Astrocyte (in vitro differentiated cells and primary cell): ENCODE results near the gene TRNAU1AP.

ENCODE experiments used
- EZH2 ChIP-seq: IDR thresholded peaks from 2 replicates; pipeline ENCODE4 v1.6.1; 2012; ENCODE audit warnings: mild to moderate bottlenecking, low read length, inconsistent platforms; ENCODE audit not compliant: insufficient read depth
- TF ChIP-seq, protein P1 (sequence below): IDR thresholded peaks from 2 replicates; pipeline ENCODE4 v1.5.1; 2011; ENCODE audit warnings: low read depth, mild to moderate bottlenecking, inconsistent platforms, low read length, moderate library complexity; ENCODE audit not compliant: insufficient read depth

DNA sequence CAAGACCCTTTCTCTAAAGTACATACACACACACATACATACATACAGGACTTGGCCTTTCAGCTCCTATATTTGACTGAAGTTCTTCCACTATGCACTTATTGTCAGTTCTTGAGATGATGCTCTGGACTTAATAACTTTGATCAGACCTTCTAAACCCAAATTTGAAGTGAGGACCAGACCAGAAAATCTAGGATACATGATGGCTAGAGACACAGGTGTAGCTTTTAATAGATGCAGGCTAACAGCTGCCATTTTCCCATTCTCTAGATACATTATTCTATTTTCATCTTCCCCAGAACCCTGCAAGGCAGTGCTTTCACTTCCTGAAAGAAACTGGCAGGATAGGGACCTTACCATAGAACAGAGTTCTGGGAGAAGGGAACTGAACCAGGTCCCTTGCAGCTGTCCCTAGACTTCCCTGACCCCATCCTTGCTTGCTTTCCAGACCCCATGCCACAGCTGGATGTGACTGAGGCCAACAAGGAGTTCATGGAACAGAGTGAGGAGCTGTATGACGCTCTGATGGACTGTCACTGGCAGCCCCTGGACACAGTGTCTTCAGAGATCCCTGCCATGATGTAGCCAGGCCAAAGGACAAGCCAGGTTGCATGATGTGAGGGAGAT, 24.3 kb downstream of the TRNAU1AP start:
- TF ChIP-seq, protein P1, sequence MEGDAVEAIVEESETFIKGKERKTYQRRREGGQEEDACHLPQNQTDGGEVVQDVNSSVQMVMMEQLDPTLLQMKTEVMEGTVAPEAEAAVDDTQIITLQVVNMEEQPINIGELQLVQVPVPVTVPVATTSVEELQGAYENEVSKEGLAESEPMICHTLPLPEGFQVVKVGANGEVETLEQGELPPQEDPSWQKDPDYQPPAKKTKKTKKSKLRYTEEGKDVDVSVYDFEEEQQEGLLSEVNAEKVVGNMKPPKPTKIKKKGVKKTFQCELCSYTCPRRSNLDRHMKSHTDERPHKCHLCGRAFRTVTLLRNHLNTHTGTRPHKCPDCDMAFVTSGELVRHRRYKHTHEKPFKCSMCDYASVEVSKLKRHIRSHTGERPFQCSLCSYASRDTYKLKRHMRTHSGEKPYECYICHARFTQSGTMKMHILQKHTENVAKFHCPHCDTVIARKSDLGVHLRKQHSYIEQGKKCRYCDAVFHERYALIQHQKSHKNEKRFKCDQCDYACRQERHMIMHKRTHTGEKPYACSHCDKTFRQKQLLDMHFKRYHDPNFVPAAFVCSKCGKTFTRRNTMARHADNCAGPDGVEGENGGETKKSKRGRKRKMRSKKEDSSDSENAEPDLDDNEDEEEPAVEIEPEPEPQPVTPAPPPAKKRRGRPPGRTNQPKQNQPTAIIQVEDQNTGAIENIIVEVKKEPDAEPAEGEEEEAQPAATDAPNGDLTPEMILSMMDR = no peak
- no peak for TF ChIP-seq EZH2
